ES-I3 (cell line): ENCODE results near the gene SPATA17.

ENCODE experiments used
- H3K36me3 ChIP-seq: 2 replicates; pipeline ENCODE4 v1.6.1; 2013; ENCODE audit warnings: mild to moderate bottlenecking, low read length, control low read depth, moderate library complexity; ENCODE audit not compliant: insufficient read depth
- H3K4me1 ChIP-seq: 2 replicates; pipeline ENCODE4 v1.6.1; 2013; ENCODE audit warnings: mild to moderate bottlenecking, control low read depth, low read length; ENCODE audit not compliant: insufficient read depth
- H3K9ac ChIP-seq: 2 replicates; pipeline ENCODE4 v1.6.1; 2013; ENCODE audit warnings: low read depth, mild to moderate bottlenecking, low read length, moderate library complexity
- H3K9me3 ChIP-seq: 2 replicates; pipeline ENCODE4 v1.6.1; 2013; ENCODE audit warnings: mild to moderate bottlenecking, low read length, moderate library complexity; ENCODE audit not compliant: control insufficient read depth, insufficient read depth

Gene SPATA17

GRCh38 chr1:217846733-217847132 lies 215.6 kb downstream of the SPATA17 start:
- Histone ChIP-seq H3K4me1 (peaks cover 3% of the 10 kb centered on the region; the same call in 1 of the 2 replicates), H3K36me3 (no peaks in the 10 kb centered on the region), H3K9me3 (no peaks in the 10 kb centered on the region), H3K9ac (no peak overlapping the region)

GRCh38 chr1:217847643-217848042 lies 216.5 kb downstream of the SPATA17 start:
- Histone ChIP-seq H3K36me3 (no peaks in the 10 kb centered on the region), H3K4me1 (peaks cover 3% of the 10 kb centered on the region; the same call in 1 of the 2 replicates)

DNA sequence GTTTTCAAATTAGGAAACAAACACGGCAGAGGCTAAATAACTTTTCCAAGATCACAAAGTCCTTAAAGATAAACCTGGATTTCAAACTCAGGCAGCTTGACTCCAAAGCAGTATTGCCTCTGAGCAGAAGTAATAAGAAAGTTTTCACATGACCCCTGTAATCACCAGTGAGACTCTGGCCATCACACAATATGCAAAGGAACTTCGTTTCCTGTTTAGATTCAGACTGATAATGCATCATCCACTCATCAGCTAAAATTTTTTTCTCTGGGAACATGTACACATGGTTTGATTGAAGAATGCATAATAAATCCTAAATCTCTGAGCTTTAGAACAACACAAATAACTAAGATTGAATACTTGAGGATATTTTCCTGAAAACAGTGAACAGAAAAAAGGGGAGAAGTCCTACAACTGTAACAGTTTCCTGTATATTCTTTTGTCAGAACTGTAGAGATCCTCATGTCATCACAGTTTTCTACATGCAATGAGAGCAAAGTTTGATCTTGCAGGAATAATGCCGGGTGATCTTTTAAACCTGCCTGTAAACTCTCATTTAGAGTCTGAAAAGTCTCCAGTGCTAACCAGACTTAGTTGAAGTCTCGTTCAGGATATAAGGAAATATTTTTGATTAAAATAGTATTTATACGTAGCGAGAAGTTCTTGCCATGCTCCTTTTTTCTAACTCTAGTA lies 225.3 kb downstream of the SPATA17 start:
- Histone ChIP-seq H3K9me3 (no peaks in the 10 kb centered on the region; the same call in 1 of the 2 replicates), H3K36me3 (no peaks in the 10 kb centered on the region), H3K9ac (no peak overlapping the region), H3K4me1 (no peaks in the 10 kb centered on the region)

More at GRCh38 chr1:217847643-217848042, 216.5 kb downstream of the SPATA17 start:
- Histone ChIP-seq H3K9ac (no peak overlapping the region), H3K9me3 (no peaks in the 10 kb centered on the region)

- Histone ChIP-seq H3K9me3 (no peaks in the 10 kb centered on the region; the same call in 1 of the 2 replicates), H3K4me1 (no peaks in the 10 kb centered on the region), H3K36me3 (no peaks in the 10 kb centered on the region), H3K9ac (no peak overlapping the region)
These were observed 225.9 kb downstream of the SPATA17 start for GRCh38 chr1:217857061-217857460.

- no peaks in the 10 kb centered on the region; the same call in 1 of the 2 replicates for H3K9me3 ChIP-seq
- no peaks in the 10 kb centered on the region for H3K4me1 ChIP-seq
- no peak overlapping the region for H3K9ac ChIP-seq
- no peaks in the 10 kb centered on the region for H3K36me3 ChIP-seq
These were observed 230.5 kb downstream of the SPATA17 start for GRCh38 chr1:217861658-217862057.

- Histone ChIP-seq H3K4me1 (no peaks in the 10 kb centered on the region), H3K36me3 (no peaks in the 10 kb centered on the region), H3K9me3 (no peaks in the 10 kb centered on the region), H3K9ac (no peak overlapping the region)
These were observed 236.4 kb downstream of the SPATA17 start for GRCh38 chr1:217867446-217867995.

- H3K9me3 ChIP-seq, result no peaks in the 10 kb centered on the region
- H3K36me3 ChIP-seq, result no peaks in the 10 kb centered on the region
- H3K9ac ChIP-seq, result no peak overlapping the region
- no peaks in the 10 kb centered on the region for H3K4me1 ChIP-seq
These were observed 240.8 kb downstream of the SPATA17 start for GRCh38 chr1:217871955-217872354.

- no peaks in the 10 kb centered on the region for H3K36me3 ChIP-seq
- H3K9me3 ChIP-seq, result no peaks in the 10 kb centered on the region
- H3K9ac ChIP-seq, result no peak overlapping the region
- H3K4me1 ChIP-seq, result no peaks in the 10 kb centered on the region
These were observed 244.1 kb downstream of the SPATA17 start for GRCh38 chr1:217875229-217875628.

GRCh38 chr1:217876401-217876800 lies 245.3 kb downstream of the SPATA17 start:
- no peak overlapping the region for H3K9ac ChIP-seq
- H3K9me3 ChIP-seq, result no peaks in the 10 kb centered on the region
- no peaks in the 10 kb centered on the region for H3K4me1 ChIP-seq
- H3K36me3 ChIP-seq, result no peaks in the 10 kb centered on the region

DNA sequence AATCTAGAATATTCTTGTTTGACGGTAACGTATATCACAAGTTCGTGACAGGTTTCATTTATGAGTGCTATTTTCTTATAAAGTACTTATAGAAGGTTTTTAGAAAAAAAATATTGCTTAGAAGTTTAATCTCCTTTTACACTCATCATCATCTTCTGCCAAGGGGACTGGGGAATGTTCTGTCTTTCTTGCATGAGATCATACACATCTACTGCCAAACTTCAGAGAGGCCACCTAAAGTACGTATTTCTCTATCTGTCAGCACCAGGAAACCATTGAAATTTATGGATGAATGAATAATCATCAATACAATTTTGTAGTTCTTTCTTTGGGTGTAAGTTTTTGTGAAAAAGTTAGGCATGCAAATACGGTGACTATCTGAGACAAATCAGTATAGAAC lies 245.8 kb downstream of the SPATA17 start:
- H3K9ac ChIP-seq, result no peak overlapping the region
- no peaks in the 10 kb centered on the region for H3K36me3 ChIP-seq
- H3K9me3 ChIP-seq, result no peaks in the 10 kb centered on the region
- H3K4me1 ChIP-seq, result no peaks in the 10 kb centered on the region

GRCh38 chr1:217881131-217881543 lies 250.0 kb downstream of the SPATA17 start:
- H3K4me1 ChIP-seq, result no peaks in the 10 kb centered on the region
- H3K9ac ChIP-seq, result no peak overlapping the region
- no peaks in the 10 kb centered on the region for H3K36me3 ChIP-seq
- no peaks in the 10 kb centered on the region; the same call in 1 of the 2 replicates for H3K9me3 ChIP-seq

DNA sequence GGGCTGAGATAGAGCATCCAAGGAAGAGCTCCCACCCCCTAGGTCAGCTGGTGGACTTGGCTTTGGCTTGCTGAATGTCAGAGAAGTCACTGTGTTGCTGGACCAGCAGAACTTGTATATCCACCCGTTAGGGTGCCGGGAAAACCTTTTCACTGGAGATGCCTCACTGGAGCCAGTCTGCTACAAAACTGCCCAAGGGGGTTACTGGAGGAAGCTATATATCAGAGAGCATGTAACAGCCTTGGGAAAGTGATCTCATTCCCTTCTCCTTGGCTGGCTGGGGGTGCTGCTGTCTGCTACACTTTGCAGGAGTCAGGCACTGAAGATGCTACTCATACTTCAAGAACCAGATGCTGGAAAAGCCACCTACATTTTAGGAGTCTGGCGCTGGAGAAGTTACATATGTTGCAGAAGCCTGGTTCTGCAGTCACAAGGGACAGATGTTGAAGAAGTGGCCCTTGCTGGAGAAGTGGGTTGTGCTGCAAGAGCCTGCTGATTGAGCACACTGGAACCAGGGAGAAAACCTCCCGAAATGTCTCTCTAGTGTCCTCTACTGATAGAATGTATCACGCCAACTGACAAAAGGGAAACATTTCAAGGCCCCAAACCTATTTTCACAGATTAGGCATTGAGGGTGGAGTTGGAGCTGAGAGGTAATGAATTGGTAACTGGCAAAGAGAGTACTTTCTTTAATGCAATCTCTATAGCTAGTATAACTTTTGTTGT lies 250.6 kb downstream of the SPATA17 start:
- no peaks in the 10 kb centered on the region; the same call in 1 of the 2 replicates for H3K9me3 ChIP-seq
- no peaks in the 10 kb centered on the region for H3K36me3 ChIP-seq
- H3K4me1 ChIP-seq, result no peaks in the 10 kb centered on the region
- no peak overlapping the region for H3K9ac ChIP-seq

DNA sequence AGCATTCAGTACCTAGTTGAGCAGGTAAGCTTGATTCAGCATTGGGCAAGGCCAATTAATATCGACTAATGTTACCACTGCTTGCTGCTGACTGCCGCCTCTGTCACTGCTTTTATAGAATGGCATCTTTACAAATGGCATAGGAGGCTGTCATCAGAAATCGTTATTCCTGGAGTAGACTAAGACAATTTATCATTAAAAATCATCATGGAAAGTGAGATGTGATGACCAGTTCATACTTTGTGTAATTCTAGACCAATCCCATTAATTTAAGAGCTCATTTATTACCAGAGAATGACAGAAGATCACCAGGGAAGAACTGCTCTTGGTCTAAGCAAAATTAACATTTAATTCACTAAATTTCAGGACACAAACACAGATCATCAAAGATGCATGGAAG lies 254.0 kb downstream of the SPATA17 start:
- no peaks in the 10 kb centered on the region; the same call in 1 of the 2 replicates for H3K9me3 ChIP-seq
- no peaks in the 10 kb centered on the region for H3K4me1 ChIP-seq
- no peaks in the 10 kb centered on the region for H3K36me3 ChIP-seq
- no peak overlapping the region for H3K9ac ChIP-seq

- no peak overlapping the region for H3K9ac ChIP-seq
These were observed 257.2 kb downstream of the SPATA17 start for GRCh38 chr1:217888328-217888727.

More at GRCh38 chr1:217888328-217888727, 257.2 kb downstream of the SPATA17 start:
- H3K36me3 ChIP-seq, result no peaks in the 10 kb centered on the region
- H3K4me1 ChIP-seq, result no peaks in the 10 kb centered on the region
- H3K9me3 ChIP-seq, result no peaks in the 10 kb centered on the region; the same call in 1 of the 2 replicates
